Gastrocnemius medialis (tissue), 4 donors: ENCODE measurements around the gene ZNF319. TPM values are rescaled to one million over a fixed set of nuclear protein-coding genes. Genes with fewer than 3 reads are reported as not detected.

Experiments used
- ATAC-seq, 2 donors: fragments of 150-250 bp; one replicate each; pipeline ENCODE4 v1.9.1; 2016
- DNase-seq, 2 donors: peaks; one replicate each; pipeline ENCODE4 v3.0.0-alpha.2; 2019
- H3K27ac ChIP-seq, 4 donors: fragments of 200-600 bp; sonication (generic); 1 replicate in 1 of 4; 2 replicates in 3 of 4; pipeline ENCODE4 v1.5.1; 2016 to 2018; ENCODE audit warnings: mild to moderate bottlenecking in 2 of 4, moderate library complexity in 1 of 4
- H3K27me3 ChIP-seq, 3 donors: fragments of 200-600 bp; sonication (generic) in 2 of 3; 1 replicate in 1 of 3; 2 replicates in 2 of 3; pipeline versions ENCODE4 v1.5.1 to v1.6.0; 2016 to 2019; ENCODE audit warnings: mild to moderate bottlenecking in 1 of 3, moderate library complexity in 1 of 3
- H3K36me3 ChIP-seq, 2 donors: fragments of 200-600 bp; sonication (generic) in 1 of 2; one replicate each; pipeline ENCODE4 v1.5.1; 2017 to 2018
- H3K4me1 ChIP-seq, 2 donors: fragments of 200-600 bp; sonication (generic) in 1 of 2; one replicate each; pipeline ENCODE4 v1.5.1; 2016 to 2017; ENCODE audit warnings: mild to moderate bottlenecking in 2 of 2
- H3K4me3 ChIP-seq, 4 donors: fragments of 200-600 bp; sonication (generic) in 3 of 4; 1 replicate in 1 of 4; 2 replicates in 3 of 4; pipeline ENCODE4 v1.5.1; 2016 to 2019; ENCODE audit warnings: mild to moderate bottlenecking in 2 of 4
- H3K9me3 ChIP-seq, 3 donors: fragments of 200-600 bp; sonication (generic) in 2 of 3; 1 replicate in 1 of 3; 2 replicates in 2 of 3; pipeline ENCODE4 v1.5.1; 2016 to 2019
- POLR2A ChIP-seq, 2 donors: fragments of 450-650 bp; IDR thresholded peaks; one replicate each; pipeline ENCODE4 v1.6.1; 2017; ENCODE audit warnings: antibody characterized with exemption in 2 of 2, mild to moderate bottlenecking in 2 of 2, moderate library complexity in 2 of 2
- in situ Hi-C, 4 donors: fragments of 200-750 bp; cut with MboI; loops; one replicate each; pipeline versions ENCODE4 v1.15.0 to v1.8.0; 2017; ENCODE audit warnings: low sequenced_read_pairs in 4 of 4
- intact Hi-C: fragments of 100-400 bp; cut with DNase I; formaldehyde crosslinking; loops from one replicate; pipeline ENCODE4 v1.15.1; 2023; ENCODE audit warnings: low total_unique reads
- total RNA-seq, 4 donors: library from RNA; depleted of rRNA; stranded (reverse); fragments of >200 nt; gene quantifications; one replicate each; pipeline versions ENCODE4 v1.1.0 to v1.2.3, GENCODE V29; 2016
- TF ChIP-seq, protein P1 (sequence below), 5 experiments: fragments of 450-650 bp in 3 of 5; fragments of 200-600 bp in 2 of 5; sonication (generic) in 2 of 5; IDR thresholded peaks in 4 of 5; conservative IDR thresholded peaks in 1 of 5; 1 replicate in 4 of 5; 2 replicates in 1 of 5; pipeline ENCODE4 v1.5.1; 2016 to 2019; ENCODE audit warnings: antibody characterized with exemption in 5 of 5, mild to moderate bottlenecking in 3 of 5, moderate library complexity in 3 of 5

ZNF319 gene
- total RNA-seq, 4 donors from 2014 or later: 4.4 to 7.5 (median 6.7) TPM

- DNase-seq: no peak
- ATAC-seq: no peak
- Histone ChIP-seq H3K27ac (no peak overlapping the region), H3K36me3 (no peaks in the 10 kb centered on the region), H3K4me3 (no peak overlapping the region), H3K4me1 (no peaks in the 10 kb centered on the region), H3K27me3 (peaks cover 0 to 5% (median 0%) of the 10 kb centered on the region in 3 donors), H3K9me3 (no peaks in the 10 kb centered on the region)
- in situ Hi-C loops (no loop called here), intact Hi-C loops (no loop called here)
- TF ChIP-seq, protein P1, sequence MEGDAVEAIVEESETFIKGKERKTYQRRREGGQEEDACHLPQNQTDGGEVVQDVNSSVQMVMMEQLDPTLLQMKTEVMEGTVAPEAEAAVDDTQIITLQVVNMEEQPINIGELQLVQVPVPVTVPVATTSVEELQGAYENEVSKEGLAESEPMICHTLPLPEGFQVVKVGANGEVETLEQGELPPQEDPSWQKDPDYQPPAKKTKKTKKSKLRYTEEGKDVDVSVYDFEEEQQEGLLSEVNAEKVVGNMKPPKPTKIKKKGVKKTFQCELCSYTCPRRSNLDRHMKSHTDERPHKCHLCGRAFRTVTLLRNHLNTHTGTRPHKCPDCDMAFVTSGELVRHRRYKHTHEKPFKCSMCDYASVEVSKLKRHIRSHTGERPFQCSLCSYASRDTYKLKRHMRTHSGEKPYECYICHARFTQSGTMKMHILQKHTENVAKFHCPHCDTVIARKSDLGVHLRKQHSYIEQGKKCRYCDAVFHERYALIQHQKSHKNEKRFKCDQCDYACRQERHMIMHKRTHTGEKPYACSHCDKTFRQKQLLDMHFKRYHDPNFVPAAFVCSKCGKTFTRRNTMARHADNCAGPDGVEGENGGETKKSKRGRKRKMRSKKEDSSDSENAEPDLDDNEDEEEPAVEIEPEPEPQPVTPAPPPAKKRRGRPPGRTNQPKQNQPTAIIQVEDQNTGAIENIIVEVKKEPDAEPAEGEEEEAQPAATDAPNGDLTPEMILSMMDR (IDR thresholded peaks at IDR 0.05 in 4 of 5, conservative IDR thresholded peaks at IDR 0.05 in 1 of 5): no peak
- no peak for TF ChIP-seq POLR2A (IDR thresholded peaks at IDR 0.05)
Measured at GRCh38 chr16:57951204-57951960, 49.1 kb downstream of the ZNF319 start.

- intact Hi-C loops: no loop called here
- H3K27me3 ChIP-seq: peaks cover 0 to 5% (median 0%) of the 10 kb centered on the region in 3 donors
- in situ Hi-C loops: no loop called here
- no peak overlapping the region for H3K4me3 ChIP-seq
- no peak overlapping the region for H3K27ac ChIP-seq
- TF ChIP-seq POLR2A (IDR thresholded peaks at IDR 0.05): no peak
- TF ChIP-seq, protein P1 (IDR thresholded peaks at IDR 0.05 in 4 of 5, conservative IDR thresholded peaks at IDR 0.05 in 1 of 5): no peak
- no peaks in the 10 kb centered on the region for H3K36me3 ChIP-seq
- DNase-seq: no peak
- no peaks in the 10 kb centered on the region for H3K4me1 ChIP-seq
- no peaks in the 10 kb centered on the region for H3K9me3 ChIP-seq
- ATAC-seq: no peak
Measured at GRCh38 chr16:57950382-57950781, 50.1 kb downstream of the ZNF319 start.

GRCh38 chr16:57949595-57950238 lies 50.8 kb downstream of the ZNF319 start:
- Histone ChIP-seq H3K4me3 (no peak overlapping the region), H3K27me3 (peaks cover 0 to 5% (median 0%) of the 10 kb centered on the region in 3 donors), H3K4me1 (no peaks in the 10 kb centered on the region), H3K9me3 (no peaks in the 10 kb centered on the region), H3K27ac (no peak overlapping the region), H3K36me3 (no peaks in the 10 kb centered on the region)
- intact Hi-C loops (no loop called here), in situ Hi-C loops (no loop called here)
- TF ChIP-seq, protein P1 (IDR thresholded peaks at IDR 0.05 in 4 of 5, conservative IDR thresholded peaks at IDR 0.05 in 1 of 5): no peak
- no peak for TF ChIP-seq POLR2A (IDR thresholded peaks at IDR 0.05)
- DNase-seq (no peak), ATAC-seq (no peak)

DNA sequence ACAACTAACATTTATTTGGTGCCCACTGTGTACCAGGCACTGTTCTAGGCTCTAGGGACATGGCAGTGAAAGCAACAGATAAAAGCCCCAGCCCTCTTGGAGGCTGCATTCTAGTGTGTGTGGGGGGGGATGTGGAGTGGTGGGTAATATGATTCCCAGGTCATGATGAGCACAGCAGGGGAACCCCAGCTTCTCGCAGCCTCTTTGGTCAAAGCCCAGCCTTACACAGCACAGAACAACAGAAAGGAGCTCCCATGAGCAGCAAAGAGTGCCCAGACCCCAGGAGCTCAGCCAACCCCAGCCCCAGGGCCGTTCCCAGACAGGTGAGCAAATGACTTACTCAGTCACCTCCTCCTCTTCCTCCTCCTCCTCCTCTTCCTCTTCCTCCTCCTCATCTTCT lies 51.5 kb downstream of the ZNF319 start:
- intact Hi-C loops: no loop called here
- Histone ChIP-seq H3K36me3 (no peaks in the 10 kb centered on the region), H3K4me1 (no peaks in the 10 kb centered on the region), H3K9me3 (no peaks in the 10 kb centered on the region), H3K27ac (no peak overlapping the region), H3K27me3 (peaks cover 0 to 5% (median 0%) of the 10 kb centered on the region in 3 donors), H3K4me3 (no peak overlapping the region)
- DNase-seq: no peak
- ATAC-seq: no peak
- in situ Hi-C loops: no loop called here
- no peak for TF ChIP-seq POLR2A (IDR thresholded peaks at IDR 0.05)
- TF ChIP-seq, protein P1 (IDR thresholded peaks at IDR 0.05 in 4 of 5, conservative IDR thresholded peaks at IDR 0.05 in 1 of 5): no peak
